Stimulated activated memory B cell treated with anti-CD40 and anti-IgM and Interleukin-4, amounts not matched to agents 10 μg/mL and 1 μg/mL and 100 μg/mL, for 72 hours (primary cell): ENCODE results near the gene FANCC.
"Not testable (repeated sequence)": the region's sequence is repeated elsewhere in the genome, so short reads cannot be mapped to it uniquely, and the experiment has no call there.

Source experiments
- ATAC-seq: fragments of 150-1000 bp; cut with Tn5 transposase; 2 replicates; pipeline ENCODE4 v1.10.0; 2021
- H3K27ac Mint-ChIP-seq: one replicate; pipeline ENCODE4 v1.8.0; 2022; ENCODE audit warnings: mild to moderate bottlenecking, mixed read lengths
- H3K27me3 Mint-ChIP-seq: one replicate; pipeline ENCODE4 v1.8.0; 2022; ENCODE audit warnings: mixed read lengths
- H3K36me3 Mint-ChIP-seq: one replicate; pipeline ENCODE4 v1.8.0; 2022; ENCODE audit warnings: mixed read lengths
- H3K4me1 Mint-ChIP-seq: one replicate; pipeline ENCODE4 v1.8.0; 2022; ENCODE audit warnings: mixed read lengths
- H3K4me3 Mint-ChIP-seq: one replicate; pipeline ENCODE4 v1.8.0; 2022; ENCODE audit warnings: mild to moderate bottlenecking, moderate library complexity, mixed read lengths
- H3K9me3 Mint-ChIP-seq: one replicate; pipeline ENCODE4 v1.8.0; 2022; ENCODE audit warnings: mixed read lengths

Gene FANCC

DNA sequence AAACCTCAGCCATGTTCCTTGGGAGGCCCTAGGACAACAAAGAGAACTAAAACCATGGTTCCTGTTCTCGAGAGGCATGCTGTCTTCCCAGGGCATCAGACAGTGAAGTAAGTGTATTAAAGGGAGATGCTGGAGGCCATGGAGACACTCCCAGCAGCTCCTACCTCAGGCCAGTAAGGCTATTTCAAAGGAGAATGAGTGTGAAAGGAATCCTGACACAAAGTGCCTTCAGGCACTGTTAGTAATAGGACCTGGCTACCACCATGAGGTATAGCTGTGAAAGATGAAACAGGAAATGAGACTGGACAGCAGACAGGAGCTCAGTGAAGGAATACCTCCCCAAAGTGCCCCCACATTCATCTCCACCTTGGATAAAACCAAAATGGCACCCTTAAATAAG, 71.0 kb downstream of the FANCC start:
- H3K4me1 Mint-ChIP-seq, result peaks cover 10% of the 10 kb centered on the region

DNA sequence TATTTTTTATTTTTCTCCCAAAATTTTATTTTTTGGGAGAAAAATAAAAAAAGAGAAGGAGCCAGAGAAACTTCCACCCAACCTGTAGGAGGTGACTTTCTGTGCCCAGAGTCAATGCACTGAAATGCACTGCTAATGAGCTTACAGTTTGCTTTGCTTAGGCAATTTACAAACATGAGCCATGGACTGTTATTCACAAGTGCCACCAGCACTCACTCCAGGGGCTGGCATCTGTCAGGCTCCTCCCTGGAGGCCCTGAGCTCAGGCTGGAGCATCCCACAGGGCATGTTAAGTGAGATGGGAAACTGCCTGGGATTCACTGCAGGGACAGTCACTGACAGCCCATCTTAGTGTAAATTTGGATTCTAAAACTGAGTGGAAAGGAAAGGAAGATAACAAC, 74.9 kb downstream of the FANCC start:
- no peaks in the 10 kb centered on the region for H3K4me1 Mint-ChIP-seq
- H3K36me3 Mint-ChIP-seq, result peaks cover 50% of the 10 kb centered on the region
- H3K9me3 Mint-ChIP-seq, result no peaks in the 10 kb centered on the region
- no peak overlapping the region for H3K27ac Mint-ChIP-seq
- no peak overlapping the region for H3K4me3 Mint-ChIP-seq
- no peak for ATAC-seq
- no peaks in the 10 kb centered on the region for H3K27me3 Mint-ChIP-seq

More for the DNA sequence above, 71.0 kb downstream of the FANCC start:
- Mint-ChIP-seq H3K27me3 (no peaks in the 10 kb centered on the region), H3K27ac (no peak overlapping the region), H3K9me3 (no peaks in the 10 kb centered on the region), H3K36me3 (peaks cover 34% of the 10 kb centered on the region), H3K4me3 (no peak overlapping the region)
- ATAC-seq, result no peak

DNA sequence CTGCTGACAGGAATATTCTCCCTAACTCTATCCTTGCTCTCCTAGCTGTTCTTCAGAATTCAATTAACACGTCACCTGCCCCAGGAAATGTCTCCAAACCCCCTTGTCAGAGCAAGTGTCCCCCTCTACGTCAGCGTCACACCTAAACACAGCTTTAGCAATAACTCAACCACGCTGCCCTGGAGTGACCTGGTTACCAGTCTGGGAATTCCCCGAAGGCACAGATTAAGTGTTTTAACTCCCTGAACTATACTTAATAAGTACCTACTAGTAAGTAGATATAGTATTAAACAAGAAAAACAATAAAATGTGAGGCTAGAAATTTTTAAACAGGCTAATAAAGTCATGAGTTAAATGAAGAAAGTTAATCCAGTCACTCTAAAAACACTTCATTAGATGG, 78.4 kb downstream of the FANCC start:
- H3K36me3 Mint-ChIP-seq, result peaks cover 33% of the 10 kb centered on the region
- no peak overlapping the region for H3K27ac Mint-ChIP-seq
- no peak overlapping the region for H3K4me3 Mint-ChIP-seq
- no peaks in the 10 kb centered on the region for H3K9me3 Mint-ChIP-seq
- H3K4me1 Mint-ChIP-seq, result no peaks in the 10 kb centered on the region
- ATAC-seq, result no peak
- H3K27me3 Mint-ChIP-seq, result no peaks in the 10 kb centered on the region

DNA sequence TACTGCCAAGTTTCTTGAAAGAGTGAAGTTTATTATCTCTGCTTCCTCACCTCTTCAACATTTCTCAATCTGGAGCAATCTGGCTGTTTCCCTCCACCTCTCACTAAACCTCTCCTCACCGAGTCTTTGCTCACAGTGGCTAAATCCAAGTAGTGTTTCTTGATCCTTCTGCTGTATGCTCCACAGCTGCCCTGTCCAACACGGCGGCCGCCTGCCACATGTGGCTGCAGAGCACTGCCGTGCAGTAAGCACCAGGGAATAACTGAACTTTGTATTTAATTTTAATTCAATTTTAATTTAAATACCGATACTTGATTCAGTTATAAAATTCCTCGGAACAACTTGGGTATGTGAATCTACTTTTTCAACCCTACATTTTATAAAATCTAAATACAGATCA, 80.2 kb downstream of the FANCC start:
- Mint-ChIP-seq H3K27ac (no peak overlapping the region), H3K9me3 (no peaks in the 10 kb centered on the region), H3K36me3 (peaks cover 27% of the 10 kb centered on the region), H3K4me1 (no peaks in the 10 kb centered on the region), H3K4me3 (no peak overlapping the region), H3K27me3 (no peaks in the 10 kb centered on the region)
- no peak for ATAC-seq

DNA sequence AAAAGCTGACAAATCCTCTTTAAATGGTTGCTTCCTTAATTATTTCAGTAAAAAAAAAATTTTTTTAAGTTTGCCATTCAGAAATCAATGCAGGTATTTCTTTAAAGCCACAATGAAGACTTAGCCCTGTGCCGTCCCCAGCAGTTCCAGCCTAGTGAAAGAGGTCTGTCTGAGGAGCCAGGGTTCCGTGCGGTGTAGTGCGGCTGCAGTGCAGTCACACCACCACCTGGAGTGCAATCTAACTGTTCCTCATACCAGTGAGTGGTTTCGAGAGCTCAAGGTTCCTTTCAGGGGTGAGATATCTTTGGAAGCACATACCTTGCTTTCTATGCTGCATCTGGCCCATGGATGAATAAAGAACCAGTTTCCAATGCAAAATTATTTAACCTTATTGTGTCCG, 87.5 kb downstream of the FANCC start:
- no peak for ATAC-seq
- H3K4me3 Mint-ChIP-seq, result no peak overlapping the region
- no peaks in the 10 kb centered on the region for H3K9me3 Mint-ChIP-seq
- no peaks in the 10 kb centered on the region for H3K4me1 Mint-ChIP-seq
- H3K27ac Mint-ChIP-seq, result no peak overlapping the region
- no peaks in the 10 kb centered on the region for H3K27me3 Mint-ChIP-seq
- peaks cover 25% of the 10 kb centered on the region for H3K36me3 Mint-ChIP-seq

DNA sequence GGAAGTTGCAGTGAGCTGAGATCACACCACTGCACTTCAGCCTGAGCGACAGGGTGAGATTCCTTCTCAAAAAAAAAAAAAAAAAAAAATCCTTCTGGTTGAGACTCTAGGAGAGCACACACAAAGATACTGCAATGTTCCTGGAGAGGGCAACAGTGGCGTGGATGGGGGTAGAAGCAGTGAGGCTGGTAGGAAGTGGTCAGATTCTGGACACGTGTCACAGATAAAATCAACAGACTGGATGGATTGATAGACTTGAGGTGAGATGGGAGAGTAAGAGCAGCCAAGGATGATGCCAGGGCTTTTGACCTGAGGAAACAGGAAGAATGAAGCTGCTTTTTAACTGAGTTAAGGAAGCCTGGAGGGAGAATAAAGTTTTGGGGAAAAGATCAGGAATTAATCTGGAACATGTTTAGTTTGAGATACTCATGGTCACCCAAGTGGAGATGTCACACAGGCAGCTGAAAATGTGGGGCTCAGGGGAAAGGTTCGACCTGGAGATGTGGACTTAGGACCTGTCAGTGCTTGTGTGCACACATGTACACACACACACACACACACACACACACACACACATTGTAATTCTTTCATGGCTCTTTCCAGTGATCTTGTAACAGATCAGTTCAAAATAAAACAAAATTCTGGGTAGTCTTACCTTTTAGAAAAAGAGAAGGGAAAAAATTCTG, 88.1 kb downstream of the FANCC start:
- Mint-ChIP-seq H3K4me1 (no peaks in the 10 kb centered on the region), H3K36me3 (peaks cover 19% of the 10 kb centered on the region), H3K9me3 (no peaks in the 10 kb centered on the region), H3K27ac (no peak overlapping the region), H3K27me3 (no peaks in the 10 kb centered on the region), H3K4me3 (no peak overlapping the region)
- ATAC-seq, result no peak

DNA sequence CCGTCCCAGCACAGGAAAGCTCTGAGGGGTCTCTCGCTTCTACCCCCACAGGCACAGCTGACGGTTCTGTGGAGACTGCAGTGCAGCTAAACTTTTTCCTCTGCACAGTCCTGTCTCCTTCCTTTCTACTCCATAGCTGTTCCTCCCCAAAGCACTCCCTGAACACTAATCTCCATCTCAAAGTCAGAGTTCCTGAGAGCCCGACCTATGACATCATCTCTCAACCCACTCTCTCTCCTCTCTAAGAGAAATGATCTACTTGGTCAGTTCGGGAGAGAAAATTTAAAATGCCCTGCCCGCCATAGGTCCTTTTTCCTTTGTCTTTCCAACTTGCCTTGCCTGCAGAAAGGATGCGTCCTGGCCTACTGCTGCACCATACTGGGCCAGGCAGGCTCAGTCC, 90.6 kb downstream of the FANCC start:
- Mint-ChIP-seq H3K36me3 (peaks cover 17% of the 10 kb centered on the region), H3K9me3 (no peaks in the 10 kb centered on the region), H3K4me3 (no peak overlapping the region), H3K4me1 (no peaks in the 10 kb centered on the region), H3K27ac (no peak overlapping the region), H3K27me3 (no peaks in the 10 kb centered on the region)
- ATAC-seq, result no peak

DNA sequence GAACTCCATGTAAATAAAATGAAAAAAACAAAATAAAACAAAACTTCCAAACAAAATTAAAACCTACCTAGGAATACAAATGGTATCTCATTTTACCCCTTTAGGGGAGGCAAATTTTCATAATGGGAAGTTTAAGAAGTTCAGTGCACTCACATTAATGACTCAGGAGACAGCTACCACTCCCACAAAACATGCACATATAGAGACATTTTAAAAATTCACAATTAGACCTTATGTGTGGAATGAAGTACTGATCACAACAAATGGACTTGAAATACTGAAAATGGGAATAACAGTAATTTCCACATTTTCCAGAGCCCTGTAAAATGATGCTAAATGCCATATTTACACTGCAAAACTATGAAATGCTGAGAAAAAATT, 91.8 kb downstream of the FANCC start:
- Mint-ChIP-seq H3K36me3 (peaks cover 12% of the 10 kb centered on the region), H3K27ac (no peak overlapping the region), H3K27me3 (no peaks in the 10 kb centered on the region), H3K4me1 (no peaks in the 10 kb centered on the region), H3K9me3 (no peaks in the 10 kb centered on the region), H3K4me3 (no peak overlapping the region)
- ATAC-seq, result no peak

DNA sequence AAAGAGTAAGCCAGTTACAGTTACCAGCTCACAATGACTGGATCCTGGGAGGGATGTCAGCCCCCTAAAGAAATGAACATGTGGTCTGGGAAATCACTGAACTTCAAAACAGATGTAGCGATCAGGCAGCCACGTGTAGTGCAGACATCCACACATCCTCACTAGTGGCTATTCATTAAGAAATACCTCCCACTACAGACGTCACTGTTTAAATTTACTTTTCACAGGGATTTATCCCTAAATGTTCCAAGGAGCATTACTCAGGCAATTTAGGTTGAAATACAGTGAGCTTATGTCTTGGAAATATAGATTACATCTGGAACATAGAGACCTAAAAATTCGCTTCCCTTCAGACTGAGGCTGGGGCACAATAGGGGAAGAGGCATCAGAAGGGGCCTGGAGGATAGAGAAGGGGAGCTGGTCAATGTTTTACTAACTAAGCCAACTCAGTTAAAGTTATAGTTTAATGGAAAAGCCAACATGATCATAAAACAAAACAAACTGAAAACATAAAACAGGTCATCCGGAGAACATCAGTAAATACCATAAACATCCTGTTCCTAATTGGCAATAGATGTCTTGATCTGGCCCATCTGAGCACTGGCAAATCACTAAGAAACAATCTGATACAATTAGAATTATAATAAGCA, 92.3 kb downstream of the FANCC start:
- H3K9me3 Mint-ChIP-seq, result no peaks in the 10 kb centered on the region
- ATAC-seq, result no peak
- H3K4me3 Mint-ChIP-seq, result no peak overlapping the region
- H3K36me3 Mint-ChIP-seq, result peaks cover 7% of the 10 kb centered on the region
- H3K4me1 Mint-ChIP-seq, result no peaks in the 10 kb centered on the region
- no peaks in the 10 kb centered on the region for H3K27me3 Mint-ChIP-seq
- H3K27ac Mint-ChIP-seq, result no peak overlapping the region

DNA sequence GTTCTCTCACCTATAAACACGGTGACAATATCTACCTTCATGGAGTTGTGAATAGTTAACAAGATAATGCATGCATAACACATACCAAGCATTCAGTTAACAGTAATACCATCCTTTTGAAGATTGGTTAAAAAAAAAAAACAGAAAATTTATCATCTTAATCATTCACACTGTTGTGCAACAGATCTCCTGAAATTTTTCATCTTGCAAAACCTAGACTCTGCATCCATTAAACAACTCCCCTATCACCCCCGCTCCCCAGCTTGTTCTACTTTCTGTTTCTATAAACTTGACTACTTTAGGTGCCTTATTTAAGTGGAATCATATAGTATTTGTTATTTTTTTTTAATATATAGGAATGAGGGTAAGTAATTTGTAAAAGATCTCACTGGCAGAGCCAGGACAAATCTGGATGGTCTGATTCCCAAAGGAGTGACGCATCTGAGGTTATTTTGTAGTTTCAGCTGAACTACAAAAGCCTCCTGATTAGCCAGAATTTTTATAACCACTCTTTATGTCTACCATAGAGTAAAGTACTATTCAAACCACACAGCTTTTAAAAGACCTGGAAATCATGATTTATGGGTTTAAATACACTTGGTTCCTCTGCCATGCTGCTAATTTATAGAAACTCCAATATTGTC, 93.0 kb downstream of the FANCC start:
- no peak for ATAC-seq
- no peak overlapping the region for H3K27ac Mint-ChIP-seq
- no peaks in the 10 kb centered on the region for H3K4me1 Mint-ChIP-seq
- H3K27me3 Mint-ChIP-seq, result no peaks in the 10 kb centered on the region
- no peak overlapping the region for H3K4me3 Mint-ChIP-seq
- no peaks in the 10 kb centered on the region for H3K9me3 Mint-ChIP-seq
- H3K36me3 Mint-ChIP-seq, result peaks cover 5% of the 10 kb centered on the region

DNA sequence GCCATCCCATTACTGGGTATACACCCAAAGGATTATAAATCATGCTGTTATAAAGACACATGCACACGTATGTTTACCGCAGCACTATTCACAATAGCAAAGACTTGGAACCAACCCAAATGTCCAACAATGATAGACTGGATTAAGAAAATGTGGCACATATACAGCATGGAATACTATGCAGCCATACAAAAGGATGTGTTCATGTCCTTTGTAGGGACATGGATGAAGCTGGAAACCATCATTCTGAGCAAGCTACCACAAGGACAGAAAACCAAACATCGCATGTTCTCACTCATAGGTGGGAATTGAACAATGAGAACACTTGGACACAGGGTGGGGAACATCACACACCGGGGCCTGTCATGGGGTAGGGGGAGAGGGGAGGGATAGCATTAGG, 97.2 kb downstream of the FANCC start:
- H3K36me3 Mint-ChIP-seq, H3K4me3 Mint-ChIP-seq, H3K9me3 Mint-ChIP-seq, H3K27ac Mint-ChIP-seq, H3K27me3 Mint-ChIP-seq, ATAC-seq: not testable (repeated sequence)
- peaks cover 16% of the 10 kb centered on the region for H3K4me1 Mint-ChIP-seq

DNA sequence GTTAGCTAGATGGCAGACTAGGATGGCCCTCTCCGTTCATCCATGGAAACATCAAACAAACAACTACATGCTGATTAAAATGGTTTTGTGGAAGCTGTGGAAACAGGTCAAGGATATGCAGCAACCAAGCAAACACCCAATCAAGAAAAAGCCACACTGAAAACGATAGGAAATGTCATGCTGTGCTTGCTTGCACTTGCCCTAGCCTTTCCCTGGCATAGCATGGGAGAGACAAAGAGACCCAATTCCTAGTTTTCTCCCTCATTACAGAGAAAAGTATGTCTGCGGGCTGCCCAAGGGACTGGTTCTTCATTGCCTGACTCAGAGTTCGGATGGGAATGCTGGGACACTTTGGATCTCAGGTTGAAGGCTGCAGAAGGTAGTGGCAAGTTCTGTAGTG, 98.7 kb downstream of the FANCC start:
- ATAC-seq, result no peak
- no peak overlapping the region for H3K27ac Mint-ChIP-seq
- peaks cover 27% of the 10 kb centered on the region for H3K4me1 Mint-ChIP-seq
- no peak overlapping the region for H3K4me3 Mint-ChIP-seq
- H3K9me3 Mint-ChIP-seq, result no peaks in the 10 kb centered on the region
- no peaks in the 10 kb centered on the region for H3K36me3 Mint-ChIP-seq
- no peaks in the 10 kb centered on the region for H3K27me3 Mint-ChIP-seq

DNA sequence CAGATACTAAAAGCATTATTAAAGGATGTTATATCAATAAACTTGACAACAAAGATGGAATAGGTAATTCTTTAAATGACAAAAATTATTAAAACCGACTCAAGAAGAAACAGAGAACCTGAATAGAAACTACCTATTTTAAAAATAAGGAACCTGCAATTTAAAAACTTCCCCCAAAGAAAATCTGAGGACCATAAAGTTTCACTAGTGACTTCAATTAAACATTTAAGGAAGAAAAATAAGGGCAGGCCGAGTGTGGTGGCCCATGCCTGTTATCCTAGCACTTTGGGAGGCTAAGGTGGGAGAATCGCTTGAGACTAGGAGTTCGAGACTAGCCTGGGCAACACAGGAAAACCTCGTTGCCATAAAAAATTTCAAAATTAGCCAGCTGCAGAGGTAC, 99.6 kb downstream of the FANCC start:
- Mint-ChIP-seq H3K9me3 (no peaks in the 10 kb centered on the region), H3K4me1 (peaks cover 27% of the 10 kb centered on the region), H3K36me3 (no peaks in the 10 kb centered on the region), H3K4me3 (no peak overlapping the region), H3K27ac (peak overlapping the region; percentile 27), H3K27me3 (no peaks in the 10 kb centered on the region)
- no peak for ATAC-seq

DNA sequence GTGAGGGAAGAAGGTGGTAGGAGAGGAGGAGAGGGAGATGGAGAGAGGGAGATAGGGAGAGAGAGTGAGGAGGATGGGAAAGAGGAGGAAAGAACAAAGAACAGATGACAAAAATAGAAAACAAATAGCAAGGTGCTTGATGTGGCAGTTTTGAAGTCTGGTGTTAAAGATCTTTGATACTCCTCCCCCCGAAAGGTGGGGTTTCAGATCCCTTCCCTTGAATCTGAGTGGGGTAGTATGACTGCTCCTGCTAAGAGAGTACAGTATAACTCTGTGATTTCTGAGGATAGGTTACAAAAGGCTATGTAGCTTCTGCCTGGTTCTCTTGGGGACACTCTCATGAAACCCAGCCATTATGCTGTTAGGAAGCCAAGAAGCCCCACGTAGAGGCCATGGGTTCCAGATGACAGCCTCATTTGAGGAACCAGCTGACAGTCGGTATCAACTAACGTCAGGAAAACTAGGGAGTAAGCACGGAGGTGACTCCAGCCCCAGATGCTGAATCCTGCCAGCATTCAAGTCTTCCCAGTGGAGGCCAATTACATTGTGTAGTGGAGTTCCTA, 102.1 kb downstream of the FANCC start:
- H3K36me3 Mint-ChIP-seq, result no peaks in the 10 kb centered on the region
- ATAC-seq, result peak; percentile 31
- H3K4me3 Mint-ChIP-seq, result no peak overlapping the region
- no peaks in the 10 kb centered on the region for H3K9me3 Mint-ChIP-seq
- H3K27ac Mint-ChIP-seq, result peak overlapping the region; percentile 12
- no peaks in the 10 kb centered on the region for H3K27me3 Mint-ChIP-seq
- peaks cover 27% of the 10 kb centered on the region for H3K4me1 Mint-ChIP-seq

DNA sequence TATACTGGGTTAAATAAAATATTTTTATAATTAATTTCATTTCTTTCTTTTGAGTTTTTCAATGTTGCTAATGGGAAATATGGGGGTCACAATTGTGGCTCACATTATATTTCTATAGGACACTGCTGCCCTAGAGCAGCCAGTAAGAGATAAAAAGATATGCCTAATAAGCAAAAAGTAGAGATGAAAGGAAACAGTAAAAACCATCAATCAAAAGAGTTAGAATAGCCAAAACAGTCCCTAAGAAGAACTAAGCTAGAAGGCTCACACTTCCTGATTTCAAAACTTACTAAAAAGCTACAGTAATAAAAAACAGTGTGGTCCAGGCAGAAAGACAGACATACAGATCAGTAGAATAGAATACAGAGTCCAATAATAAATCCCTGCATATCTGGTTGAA, 104.4 kb downstream of the FANCC start:
- H3K9me3 Mint-ChIP-seq, result no peaks in the 10 kb centered on the region
- no peaks in the 10 kb centered on the region for H3K27me3 Mint-ChIP-seq
- H3K36me3 Mint-ChIP-seq, result peaks cover 6% of the 10 kb centered on the region
- ATAC-seq, result no peak
- H3K4me3 Mint-ChIP-seq, result no peak overlapping the region
- peaks cover 24% of the 10 kb centered on the region for H3K4me1 Mint-ChIP-seq
- H3K27ac Mint-ChIP-seq, result no peak overlapping the region

DNA sequence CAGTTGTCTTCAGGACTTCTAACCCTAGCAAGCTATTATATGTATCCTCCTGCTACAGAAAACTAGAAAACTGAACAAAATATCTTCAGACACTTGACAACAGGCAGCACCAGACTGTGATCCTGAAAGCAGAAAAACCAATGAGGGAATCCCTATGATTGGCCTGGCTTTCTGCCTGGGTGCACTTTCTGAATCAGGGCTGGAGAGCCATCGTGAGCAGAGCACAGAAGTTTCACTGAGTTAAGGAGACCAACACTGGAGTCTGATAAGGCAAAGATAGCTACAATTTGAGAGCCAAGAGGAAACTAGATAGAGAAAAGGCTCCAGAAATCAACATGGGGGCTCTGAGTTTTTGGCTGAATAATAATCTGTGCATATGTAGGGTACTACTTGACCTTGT, 106.5 kb downstream of the FANCC start:
- H3K4me3 Mint-ChIP-seq, result no peak overlapping the region
- no peak for ATAC-seq
- H3K27me3 Mint-ChIP-seq, result no peaks in the 10 kb centered on the region
- H3K4me1 Mint-ChIP-seq, result peaks cover 15% of the 10 kb centered on the region
- H3K36me3 Mint-ChIP-seq, result peaks cover 6% of the 10 kb centered on the region
- no peaks in the 10 kb centered on the region for H3K9me3 Mint-ChIP-seq
- no peak overlapping the region for H3K27ac Mint-ChIP-seq
